ENCODE measurements around the gene PSMG2. TPM values are rescaled to one million over a fixed set of nuclear protein-coding genes. Genes with fewer than 3 reads are reported as not detected.

Gene PSMG2
- total and polyA plus RNA-seq, 9 of the 15 experiments (the other 6 are each of a cell fraction or from before 2014, with no cell fraction given) = 59.9 to 271 (median 111) TPM

DNA sequence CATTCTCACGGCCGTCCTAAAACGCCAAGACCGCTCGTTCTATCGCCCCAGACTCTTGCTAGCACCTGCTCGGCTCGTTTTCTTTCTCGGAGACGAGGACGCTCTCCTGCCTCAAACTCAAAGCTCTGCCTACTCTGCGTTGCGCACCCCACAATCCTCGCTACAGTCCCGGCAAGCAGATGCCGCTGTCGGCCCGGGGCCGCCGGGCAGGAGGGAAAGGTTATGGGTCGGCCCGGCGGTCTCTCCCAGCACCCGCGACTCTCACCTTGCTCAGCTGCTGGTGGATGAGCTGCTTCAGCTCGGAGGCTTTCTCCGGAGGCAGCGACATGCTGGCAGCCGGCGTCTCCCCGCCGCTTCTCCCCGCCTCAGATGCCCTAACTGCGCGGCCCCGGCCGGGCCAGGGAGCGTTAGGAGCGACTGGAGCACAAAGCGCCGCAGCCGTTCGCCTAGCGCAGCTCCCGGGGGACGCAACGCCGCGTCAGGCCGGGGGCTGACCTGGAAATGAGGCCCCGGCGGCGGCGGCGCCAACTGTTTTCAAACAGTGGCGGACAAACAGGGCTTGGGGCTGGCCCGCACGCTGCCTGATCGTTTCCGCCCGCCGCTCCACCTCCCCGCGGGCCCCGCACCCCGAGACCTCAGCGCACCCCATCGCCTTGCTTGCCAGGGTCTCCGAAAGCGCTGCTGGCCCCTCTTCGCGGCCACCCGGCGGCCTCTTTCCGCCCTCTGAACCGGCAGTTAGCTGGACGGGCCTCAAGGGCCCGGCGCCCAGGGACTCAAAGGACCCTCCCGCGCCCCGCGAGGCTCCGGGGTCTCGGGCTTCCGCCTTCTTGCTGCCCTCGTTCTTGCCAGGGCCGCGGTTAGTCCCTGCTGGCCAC lies at the start of gene PSMG2, which contains the start of gene CEP76 (continued):
- TF ChIP-seq, protein P1, sequence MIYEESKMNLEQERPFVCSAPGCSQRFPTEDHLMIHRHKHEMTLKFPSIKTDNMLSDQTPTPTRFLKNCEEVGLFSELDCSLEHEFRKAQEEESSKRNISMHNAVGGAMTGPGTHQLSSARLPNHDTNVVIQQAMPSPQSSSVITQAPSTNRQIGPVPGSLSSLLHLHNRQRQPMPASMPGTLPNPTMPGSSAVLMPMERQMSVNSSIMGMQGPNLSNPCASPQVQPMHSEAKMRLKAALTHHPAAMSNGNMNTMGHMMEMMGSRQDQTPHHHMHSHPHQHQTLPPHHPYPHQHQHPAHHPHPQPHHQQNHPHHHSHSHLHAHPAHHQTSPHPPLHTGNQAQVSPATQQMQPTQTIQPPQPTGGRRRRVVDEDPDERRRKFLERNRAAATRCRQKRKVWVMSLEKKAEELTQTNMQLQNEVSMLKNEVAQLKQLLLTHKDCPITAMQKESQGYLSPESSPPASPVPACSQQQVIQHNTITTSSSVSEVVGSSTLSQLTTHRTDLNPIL (CRISPR knock-in tag; IDR thresholded peaks at IDR 0.05) = no peak
- TF ChIP-seq ZNF507 (tag; conservative IDR thresholded peaks at IDR 0.05) = no peak
- TF ChIP-seq, protein P2, sequence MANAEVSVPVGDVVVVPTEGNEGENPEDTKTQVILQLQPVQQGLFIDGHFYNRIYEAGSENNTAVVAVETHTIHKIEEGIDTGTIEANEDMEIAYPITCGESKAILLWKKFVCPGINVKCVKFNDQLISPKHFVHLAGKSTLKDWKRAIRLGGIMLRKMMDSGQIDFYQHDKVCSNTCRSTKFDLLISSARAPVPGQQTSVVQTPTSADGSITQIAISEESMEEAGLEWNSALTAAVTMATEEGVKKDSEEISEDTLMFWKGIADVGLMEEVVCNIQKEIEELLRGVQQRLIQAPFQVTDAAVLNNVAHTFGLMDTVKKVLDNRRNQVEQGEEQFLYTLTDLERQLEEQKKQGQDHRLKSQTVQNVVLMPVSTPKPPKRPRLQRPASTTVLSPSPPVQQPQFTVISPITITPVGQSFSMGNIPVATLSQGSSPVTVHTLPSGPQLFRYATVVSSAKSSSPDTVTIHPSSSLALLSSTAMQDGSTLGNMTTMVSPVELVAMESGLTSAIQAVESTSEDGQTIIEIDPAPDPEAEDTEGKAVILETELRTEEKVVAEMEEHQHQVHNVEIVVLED (CRISPR knock-in tag; IDR thresholded peaks at IDR 0.05) = peak; percentile 85
- no peak for TF ChIP-seq ILF3 (IDR thresholded peaks at IDR 0.05; ENCODE audit: borderline replicate concordance)
- TF ChIP-seq RBM39 (optimal IDR thresholded peaks at IDR 0.05; ENCODE audit: low read depth, low read length) = no peak
- TF ChIP-seq, protein P3, sequence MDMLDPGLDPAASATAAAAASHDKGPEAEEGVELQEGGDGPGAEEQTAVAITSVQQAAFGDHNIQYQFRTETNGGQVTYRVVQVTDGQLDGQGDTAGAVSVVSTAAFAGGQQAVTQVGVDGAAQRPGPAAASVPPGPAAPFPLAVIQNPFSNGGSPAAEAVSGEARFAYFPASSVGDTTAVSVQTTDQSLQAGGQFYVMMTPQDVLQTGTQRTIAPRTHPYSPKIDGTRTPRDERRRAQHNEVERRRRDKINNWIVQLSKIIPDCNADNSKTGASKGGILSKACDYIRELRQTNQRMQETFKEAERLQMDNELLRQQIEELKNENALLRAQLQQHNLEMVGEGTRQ (CRISPR knock-in tag; IDR thresholded peaks at IDR 0.05) = no peak
- TF ChIP-seq HLTF (IDR thresholded peaks at IDR 0.05) = no peak
- no peak for TF ChIP-seq PYGO2 (tag; IDR thresholded peaks at IDR 0.05)
- no peak for TF ChIP-seq ZNF778 (CRISPR knock-in tag; IDR thresholded peaks at IDR 0.05)
- TF ChIP-seq, protein P4, sequence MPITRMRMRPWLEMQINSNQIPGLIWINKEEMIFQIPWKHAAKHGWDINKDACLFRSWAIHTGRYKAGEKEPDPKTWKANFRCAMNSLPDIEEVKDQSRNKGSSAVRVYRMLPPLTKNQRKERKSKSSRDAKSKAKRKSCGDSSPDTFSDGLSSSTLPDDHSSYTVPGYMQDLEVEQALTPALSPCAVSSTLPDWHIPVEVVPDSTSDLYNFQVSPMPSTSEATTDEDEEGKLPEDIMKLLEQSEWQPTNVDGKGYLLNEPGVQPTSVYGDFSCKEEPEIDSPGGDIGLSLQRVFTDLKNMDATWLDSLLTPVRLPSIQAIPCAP (CRISPR knock-in tag; IDR thresholded peaks at IDR 0.05; ENCODE audit: borderline replicate concordance) = no peak
- TF ChIP-seq HNRNPL (IDR thresholded peaks at IDR 0.05; ENCODE audit: low read depth, low read length) = no peak
- TF ChIP-seq DDX20 (tag; IDR thresholded peaks at IDR 0.05; ENCODE audit: low read depth) = no peak
- no peak for TF ChIP-seq MIER1 (IDR thresholded peaks at IDR 0.05; ENCODE audit: low read depth)
- TF ChIP-seq, protein P5, sequence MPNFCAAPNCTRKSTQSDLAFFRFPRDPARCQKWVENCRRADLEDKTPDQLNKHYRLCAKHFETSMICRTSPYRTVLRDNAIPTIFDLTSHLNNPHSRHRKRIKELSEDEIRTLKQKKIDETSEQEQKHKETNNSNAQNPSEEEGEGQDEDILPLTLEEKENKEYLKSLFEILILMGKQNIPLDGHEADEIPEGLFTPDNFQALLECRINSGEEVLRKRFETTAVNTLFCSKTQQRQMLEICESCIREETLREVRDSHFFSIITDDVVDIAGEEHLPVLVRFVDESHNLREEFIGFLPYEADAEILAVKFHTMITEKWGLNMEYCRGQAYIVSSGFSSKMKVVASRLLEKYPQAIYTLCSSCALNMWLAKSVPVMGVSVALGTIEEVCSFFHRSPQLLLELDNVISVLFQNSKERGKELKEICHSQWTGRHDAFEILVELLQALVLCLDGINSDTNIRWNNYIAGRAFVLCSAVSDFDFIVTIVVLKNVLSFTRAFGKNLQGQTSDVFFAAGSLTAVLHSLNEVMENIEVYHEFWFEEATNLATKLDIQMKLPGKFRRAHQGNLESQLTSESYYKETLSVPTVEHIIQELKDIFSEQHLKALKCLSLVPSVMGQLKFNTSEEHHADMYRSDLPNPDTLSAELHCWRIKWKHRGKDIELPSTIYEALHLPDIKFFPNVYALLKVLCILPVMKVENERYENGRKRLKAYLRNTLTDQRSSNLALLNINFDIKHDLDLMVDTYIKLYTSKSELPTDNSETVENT (CRISPR knock-in tag; IDR thresholded peaks at IDR 0.05) = 0 out of 2 replicates have a peak, but pooled peaks have one; percentile 35
- TF ChIP-seq ZNF165 (CRISPR knock-in tag; IDR thresholded peaks at IDR 0.05; ENCODE audit: borderline replicate concordance) = no peak
- TF ChIP-seq POLR2B (IDR thresholded peaks at IDR 0.05; ENCODE audit: low read depth, partially characterized antibody) = peak; percentile 75
- peak; percentile 86 for TF ChIP-seq MYC (IDR thresholded peaks at IDR 0.05; ENCODE audit: low read depth, low read length)
- no peak for TF ChIP-seq MYC (CRISPR knock-in tag; IDR thresholded peaks at IDR 0.05; ENCODE audit: borderline replicate concordance, low read depth)
- TF ChIP-seq, protein P6, sequence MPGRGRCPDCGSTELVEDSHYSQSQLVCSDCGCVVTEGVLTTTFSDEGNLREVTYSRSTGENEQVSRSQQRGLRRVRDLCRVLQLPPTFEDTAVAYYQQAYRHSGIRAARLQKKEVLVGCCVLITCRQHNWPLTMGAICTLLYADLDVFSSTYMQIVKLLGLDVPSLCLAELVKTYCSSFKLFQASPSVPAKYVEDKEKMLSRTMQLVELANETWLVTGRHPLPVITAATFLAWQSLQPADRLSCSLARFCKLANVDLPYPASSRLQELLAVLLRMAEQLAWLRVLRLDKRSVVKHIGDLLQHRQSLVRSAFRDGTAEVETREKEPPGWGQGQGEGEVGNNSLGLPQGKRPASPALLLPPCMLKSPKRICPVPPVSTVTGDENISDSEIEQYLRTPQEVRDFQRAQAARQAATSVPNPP (IDR thresholded peaks at IDR 0.05; ENCODE audit: borderline replicate concordance, insufficient read depth, insufficient read length) = no peak

Data from K562 (cell line).